Esophagus muscularis mucosa (tissue), 4 donors: ENCODE results near the gene USP2. TPM values are rescaled to one million over a fixed set of nuclear protein-coding genes. Genes with fewer than 3 reads are reported as not detected.

Experiments
- DNase-seq: peaks from one replicate; pipeline ENCODE4 v3.0.0-alpha.2; 2017; ENCODE audit errors: extremely low spot score
- H3K27ac ChIP-seq, 4 donors: fragments of 200-600 bp; sonication (generic); replicated peaks in 1 of 4; 1 replicate in 3 of 4; 2 replicates in 1 of 4; pipeline ENCODE4 v1.5.1; 2016 to 2019; ENCODE audit warnings: mild to moderate bottlenecking in 1 of 4
- H3K27me3 ChIP-seq, 4 donors: fragments of 200-600 bp; sonication (generic); one replicate each; pipeline versions ENCODE4 v1.5.1 to v1.6.0; 2016 to 2019
- H3K36me3 ChIP-seq, 4 donors: fragments of 200-600 bp; sonication (generic); one replicate each; pipeline ENCODE4 v1.5.1; 2016 to 2019
- H3K4me1 ChIP-seq, 4 donors: fragments of 200-600 bp; sonication (generic); one replicate each; pipeline ENCODE4 v1.5.1; 2016 to 2019
- H3K4me3 ChIP-seq, 4 donors: fragments of 200-600 bp; sonication (generic); 1 replicate in 2 of 4; 2 replicates in 2 of 4; pipeline ENCODE4 v1.5.1; 2016 to 2019; ENCODE audit warnings: mild to moderate bottlenecking in 4 of 4, moderate library complexity in 1 of 4
- H3K9me3 ChIP-seq, 4 donors: fragments of 200-600 bp; sonication (generic); 1 replicate in 3 of 4; 2 replicates in 1 of 4; pipeline ENCODE4 v1.5.1; 2016 to 2019
- EP300 ChIP-seq: sonication (generic); formaldehyde crosslinking; IDR thresholded peaks from one replicate; pipeline ENCODE4 v1.6.1; 2017; ENCODE audit warnings: antibody characterized with exemption
- POLR2A ChIP-seq: fragments of 450-650 bp; IDR thresholded peaks from one replicate; pipeline ENCODE4 v1.6.1; 2017; ENCODE audit warnings: antibody characterized with exemption, moderate library complexity, mild to moderate bottlenecking, low read depth
- POLR2AphosphoS5 ChIP-seq, 2 donors: sonication (generic); formaldehyde crosslinking; IDR thresholded peaks; one replicate each; pipeline ENCODE4 v1.6.1; 2017; ENCODE audit warnings: antibody characterized with exemption in 2 of 2
- WGBS: methylation state at CpG from one replicate; pipeline ENCODE4 v1.1.5; 2018; 5-methylcytosine and 5-hydroxymethylcytosine counted together
- intact Hi-C: fragments of 100-400 bp; cut with DNase I; formaldehyde crosslinking; loops from one replicate; pipeline ENCODE4 v1.15.1; 2023
- total RNA-seq, 4 donors: library from RNA; depleted of rRNA; stranded (reverse); fragments of >200 nt; gene quantifications; one replicate each; pipeline versions ENCODE4 v1.1.0 to v1.2.1, GENCODE V29; 2016
- TF ChIP-seq, protein P1 (sequence below), 3 experiments: fragments of 200-600 bp in 2 of 3; fragments of 450-650 bp in 1 of 3; sonication (generic) in 2 of 3; IDR thresholded peaks; one replicate each; pipeline ENCODE4 v1.5.1; 2017 to 2019; ENCODE audit warnings: antibody characterized with exemption in 3 of 3, mild to moderate bottlenecking in 2 of 3, moderate library complexity in 1 of 3

USP2 gene
- total RNA-seq, 4 donors from 2014 or later, result 4.6 to 9.9 (median 6.1) TPM

DNA sequence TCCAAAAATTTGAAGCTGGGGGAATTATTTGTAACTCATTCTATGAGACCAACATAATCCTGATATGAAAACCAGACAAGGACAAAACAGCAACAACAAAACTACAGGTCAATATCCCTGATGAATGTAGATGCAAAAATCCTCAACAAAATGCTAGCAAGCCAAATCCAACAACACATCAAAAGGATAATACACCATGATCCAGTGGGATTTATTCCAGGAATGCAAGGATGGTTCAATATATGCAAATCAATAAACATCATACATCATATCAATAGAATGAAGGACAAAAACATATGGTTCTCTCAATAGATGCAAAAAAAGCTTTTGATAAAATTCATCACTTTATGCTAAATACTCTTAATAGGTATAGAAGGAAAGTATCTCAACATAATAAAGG, 19.4 kb upstream of the USP2 start:
- H3K4me1 ChIP-seq, result no peaks in the 10 kb centered on the region
- intact Hi-C loops, result no loop called here
- no peaks in the 10 kb centered on the region for H3K27me3 ChIP-seq
- H3K36me3 ChIP-seq, result no peaks in the 10 kb centered on the region
- H3K27ac ChIP-seq, result no peak overlapping the region
- TF ChIP-seq POLR2A (no peak), EP300 (no peak)
- H3K4me3 ChIP-seq, result no peak overlapping the region
- H3K9me3 ChIP-seq, result peaks cover 0 to 28% (median 7%) of the 10 kb centered on the region in 4 donors
- no peak for DNase-seq

DNA sequence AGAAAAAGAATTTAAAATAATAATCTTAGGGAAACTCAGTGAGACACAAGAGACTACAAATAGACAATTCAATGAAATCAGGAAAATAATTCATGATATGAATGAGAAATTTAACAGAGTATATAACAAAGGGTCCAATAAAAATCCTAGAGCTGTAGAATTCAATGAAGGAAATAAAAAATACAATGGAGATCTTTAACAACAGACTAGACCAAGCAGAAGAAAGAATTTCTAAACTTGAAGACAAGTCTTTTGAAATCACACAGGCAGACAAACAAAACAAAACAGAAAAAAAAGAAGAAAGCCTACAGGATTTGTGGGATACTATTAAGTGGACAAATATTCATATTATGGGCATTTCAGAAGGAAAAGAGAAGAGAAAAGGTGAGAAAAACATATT, 16.2 kb upstream of the USP2 start:
- Histone ChIP-seq H3K9me3 (peaks cover 0 to 28% (median 7%) of the 10 kb centered on the region in 4 donors), H3K4me1 (no peaks in the 10 kb centered on the region), H3K36me3 (no peaks in the 10 kb centered on the region), H3K27ac (no peak overlapping the region), H3K27me3 (no peaks in the 10 kb centered on the region), H3K4me3 (no peak overlapping the region)
- intact Hi-C loops, result no loop called here
- DNase-seq, result no peak
- TF ChIP-seq POLR2A (no peak), EP300 (no peak), POLR2AphosphoS5 (IDR thresholded peaks at IDR 0.05) (no peak)
- TF ChIP-seq, protein P1, sequence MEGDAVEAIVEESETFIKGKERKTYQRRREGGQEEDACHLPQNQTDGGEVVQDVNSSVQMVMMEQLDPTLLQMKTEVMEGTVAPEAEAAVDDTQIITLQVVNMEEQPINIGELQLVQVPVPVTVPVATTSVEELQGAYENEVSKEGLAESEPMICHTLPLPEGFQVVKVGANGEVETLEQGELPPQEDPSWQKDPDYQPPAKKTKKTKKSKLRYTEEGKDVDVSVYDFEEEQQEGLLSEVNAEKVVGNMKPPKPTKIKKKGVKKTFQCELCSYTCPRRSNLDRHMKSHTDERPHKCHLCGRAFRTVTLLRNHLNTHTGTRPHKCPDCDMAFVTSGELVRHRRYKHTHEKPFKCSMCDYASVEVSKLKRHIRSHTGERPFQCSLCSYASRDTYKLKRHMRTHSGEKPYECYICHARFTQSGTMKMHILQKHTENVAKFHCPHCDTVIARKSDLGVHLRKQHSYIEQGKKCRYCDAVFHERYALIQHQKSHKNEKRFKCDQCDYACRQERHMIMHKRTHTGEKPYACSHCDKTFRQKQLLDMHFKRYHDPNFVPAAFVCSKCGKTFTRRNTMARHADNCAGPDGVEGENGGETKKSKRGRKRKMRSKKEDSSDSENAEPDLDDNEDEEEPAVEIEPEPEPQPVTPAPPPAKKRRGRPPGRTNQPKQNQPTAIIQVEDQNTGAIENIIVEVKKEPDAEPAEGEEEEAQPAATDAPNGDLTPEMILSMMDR (IDR thresholded peaks at IDR 0.05), result no peak

DNA sequence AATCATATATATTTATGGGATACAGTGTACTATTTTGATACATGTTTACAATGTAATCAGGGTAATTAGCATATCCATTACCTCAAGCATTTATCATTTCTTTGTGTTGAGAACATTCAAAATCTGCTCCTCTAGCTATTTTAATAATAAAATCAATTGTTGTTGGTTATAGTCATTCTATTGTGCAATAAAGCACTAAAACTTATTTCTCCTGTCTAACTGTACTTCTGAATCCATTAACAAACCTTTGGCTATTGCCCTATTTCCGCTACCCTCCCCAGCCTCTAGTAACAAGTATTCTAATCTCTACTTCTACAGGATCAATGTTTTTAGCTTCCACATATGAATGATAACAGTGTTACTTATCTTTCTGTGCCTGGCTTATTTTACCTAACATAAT, 15.3 kb upstream of the USP2 start:
- Histone ChIP-seq H3K36me3 (no peaks in the 10 kb centered on the region), H3K4me1 (no peaks in the 10 kb centered on the region), H3K27me3 (no peaks in the 10 kb centered on the region), H3K27ac (no peak overlapping the region), H3K4me3 (no peak overlapping the region), H3K9me3 (peaks cover 0 to 28% (median 7%) of the 10 kb centered on the region in 4 donors)
- 96% methylated on average over 1 of the region's 1 CpG for WGBS
- no peak for TF ChIP-seq POLR2A
- TF ChIP-seq, protein P1 (IDR thresholded peaks at IDR 0.05), result no peak
- no peak for TF ChIP-seq POLR2AphosphoS5 (IDR thresholded peaks at IDR 0.05)
- no peak for TF ChIP-seq EP300
- no peak for DNase-seq
- intact Hi-C loops, result no loop called here

DNA sequence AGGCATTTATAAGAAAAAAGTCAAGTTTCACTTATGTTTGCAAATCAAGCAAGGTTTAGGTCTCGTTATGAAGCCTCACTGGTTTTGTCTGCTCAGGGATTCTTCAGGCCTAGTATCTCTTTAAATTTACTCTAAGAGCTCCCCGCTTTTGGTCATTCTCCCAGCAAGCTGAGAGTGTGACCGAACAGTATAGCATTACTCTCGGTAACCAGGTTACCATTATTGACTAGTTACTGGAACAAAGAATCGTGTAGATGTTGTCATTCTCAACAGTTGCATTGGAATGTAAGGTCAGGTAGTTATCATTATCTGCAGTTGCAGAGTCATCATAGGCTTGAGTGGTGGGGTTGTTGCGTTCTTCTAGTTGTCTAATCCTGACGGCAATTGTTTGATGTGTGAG, 9.8 kb upstream of the USP2 start:
- H3K27ac ChIP-seq, result no peak overlapping the region
- H3K9me3 ChIP-seq, result no peaks in the 10 kb centered on the region
- no peaks in the 10 kb centered on the region for H3K27me3 ChIP-seq
- 92% methylated on average over 7 of the region's 7 CpGs for WGBS
- no peak overlapping the region for H3K4me3 ChIP-seq
- no peak for TF ChIP-seq POLR2A
- TF ChIP-seq, protein P1 (IDR thresholded peaks at IDR 0.05), result no peak
- TF ChIP-seq EP300, result no peak
- no peak for TF ChIP-seq POLR2AphosphoS5 (IDR thresholded peaks at IDR 0.05)
- intact Hi-C loops, result no loop called here
- no peaks in the 10 kb centered on the region for H3K36me3 ChIP-seq
- no peak for DNase-seq
- no peaks in the 10 kb centered on the region for H3K4me1 ChIP-seq

DNA sequence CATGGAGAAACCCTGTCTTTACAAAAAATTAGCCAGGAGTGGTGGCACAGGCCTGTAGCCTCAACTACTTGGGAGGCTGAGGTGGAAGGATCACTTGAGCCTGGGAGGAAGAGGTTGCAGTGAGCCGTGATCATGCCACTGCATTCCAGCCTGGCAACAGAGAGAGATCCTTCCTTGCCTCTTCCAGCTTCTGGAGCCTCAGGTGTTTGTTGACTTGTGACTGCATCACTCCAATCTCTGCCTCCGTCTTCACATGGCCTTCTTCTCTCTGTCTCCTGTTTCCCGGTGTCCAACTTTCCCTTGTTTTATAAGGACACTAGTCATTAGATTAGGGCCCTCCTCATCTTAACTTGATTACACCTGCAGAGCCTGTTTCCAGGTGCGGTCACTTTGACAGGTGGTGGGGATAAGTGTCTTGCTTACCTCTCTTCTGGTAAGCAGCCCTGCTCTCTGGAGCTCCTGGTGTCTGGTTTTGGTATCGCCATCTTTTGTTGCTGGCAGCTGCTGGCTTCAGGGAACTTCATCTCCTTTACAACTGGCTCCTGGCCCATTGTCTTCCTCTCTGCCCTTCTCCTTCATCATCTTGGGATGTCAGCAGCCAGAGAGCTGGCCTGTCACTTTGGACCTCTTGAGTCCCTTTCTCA, 8.2 kb upstream of the USP2 start:
- TF ChIP-seq EP300, result no peak
- no peak for TF ChIP-seq POLR2A
- no peak for TF ChIP-seq POLR2AphosphoS5 (IDR thresholded peaks at IDR 0.05)
- TF ChIP-seq, protein P1 (IDR thresholded peaks at IDR 0.05), result no peak
- H3K36me3 ChIP-seq, result no peaks in the 10 kb centered on the region
- H3K4me1 ChIP-seq, result no peaks in the 10 kb centered on the region
- no peak for DNase-seq
- H3K9me3 ChIP-seq, result no peaks in the 10 kb centered on the region
- WGBS, result 88% methylated on average over 5 of the region's 5 CpGs
- no peaks in the 10 kb centered on the region for H3K27me3 ChIP-seq
- no peak overlapping the region for H3K27ac ChIP-seq
- H3K4me3 ChIP-seq, result no peak overlapping the region
- intact Hi-C loops, result no loop called here
